ENCODE results near the gene PPP4R1. TPM values are rescaled to one million over a fixed set of nuclear protein-coding genes. Genes with fewer than 3 reads are reported as not detected.

PPP4R1 gene
- total and polyA plus RNA-seq, 2 of the 4 experiments (the other 2 are of a cell fraction), result 80.6 to 123 TPM

- no TSS peak for BruUV-seq (replicated peaks)
- Histone ChIP-seq H3K4me2 (ENCODE audit: low read depth, low read length) (peak overlapping the region; percentile 64; the same call in 1 of the 2 replicates), H4K91ac (ENCODE audit: insufficient read depth, low read depth, low read length) (peak overlapping the region; percentile 73), H3K4me1 (ENCODE audit: control insufficient read depth, insufficient read depth, low read length) (peaks cover 12% of the 10 kb centered on the region), H2BK120ac (ENCODE audit: low read depth, low read length) (peak overlapping the region; percentile 87), H3K14ac (replicated peaks; ENCODE audit: low read depth, low read length) (peak overlapping the region; percentile 6; the same call in 1 of the 2 replicates), H2BK5ac (ENCODE audit: low read depth, low read length, poor library complexity, severe bottlenecking) (peak overlapping the region; percentile 69), H2AK9ac (replicated peaks; ENCODE audit: low read depth, low read length, poor library complexity) (no peak overlapping the region), H4K20me1 (ENCODE audit: insufficient read depth, low read length) (peaks cover 4% of the 10 kb centered on the region; the same call in 1 of the 2 replicates), H3K27ac (ENCODE audit: insufficient read depth, low read length) (peak overlapping the region; percentile 83), H2AK5ac (ENCODE audit: low read depth, low read length) (peak overlapping the region; percentile 46; the same call in 1 of the 2 replicates), H3K27me3 (ENCODE audit: control insufficient read depth, insufficient read depth, low read length) (no peaks in the 10 kb centered on the region), H3K79me1 (ENCODE audit: low read depth in 1 of 2, low read length in 2 of 2) (peaks cover 13 to 17% of the 10 kb centered on the region in 2 experiments; a peak in 3 of 4 replicates), H4K8ac (ENCODE audit: low read depth in 2 of 2, low read length in 2 of 2) (peak overlapping the region; percentile 23 to 68), H2BK15ac (ENCODE audit: low read depth, low read length) (peak overlapping the region; percentile 46; the same call in 2 of the 3 replicates), H3K18ac (ENCODE audit: low read depth, low read length) (peak overlapping the region; percentile 4; the same call in 1 of the 2 replicates), H2BK20ac (ENCODE audit: low read depth, low read length) (peak overlapping the region; percentile 93; the same call in 1 of the 2 replicates), H3K9me1 (ENCODE audit: insufficient read depth, low read length) (peaks cover 7% of the 10 kb centered on the region; the same call in 1 of the 2 replicates), H3K4ac (ENCODE audit: low read depth, low read length) (peak overlapping the region; percentile 67; the same call in 1 of the 2 replicates), H4K5ac (ENCODE audit: low read depth, low read length) (no peak overlapping the region), H3K4me3 (ENCODE audit: insufficient read depth, low read depth, low read length) (no peak overlapping the region; the same call in 1 of the 2 replicates), H3K36me3 (ENCODE audit: control insufficient read depth, insufficient read depth, low read length) (no peaks in the 10 kb centered on the region), H3K9me3 (ENCODE audit: control insufficient read depth, insufficient read depth, low read length) (no peaks in the 10 kb centered on the region), H3K56ac (ENCODE audit: extremely low read depth, insufficient read depth, low read length) (peak overlapping the region; percentile 58), H2AFZ (replicated peaks; ENCODE audit: low read length, poor library complexity) (peak overlapping the region; percentile 62), H3K9ac (ENCODE audit: low read depth, low read length) (peak overlapping the region; percentile 64; the same call in 1 of the 2 replicates), H3K23ac (ENCODE audit: low read depth, low read length) (peak overlapping the region; percentile 90; the same call in 1 of the 2 replicates)
- DNase-seq, result no peak
- CTCF ChIA-PET, result interaction anchor here (0.6 to 1.8 kb wide), 2 partner anchors 44 to 47 kb away, joined by 4 to 6 read pairs; no protein-coding TSS in a partner anchor
- in situ Hi-C loops (cut with MboI; ENCODE audit: low sequenced_read_pairs), result no loop called here
- no CpG with 5 or more reads among the region's 3 CpGs for WGBS, 2 experiments (ENCODE audit: extremely low coverage in 2 of 2, insufficient read length in 1 of 2)
- POLR2A ChIA-PET (ENCODE audit: unreplicated experiment), result no interaction called here
- intact Hi-C loops (cut with micrococcal nuclease), result no loop called here
- dilution Hi-C loops (cut with HindIII; ENCODE audit: low sequenced_read_pairs, unreplicated experiment), result no loop called here
- peak; percentile 7; the same call in 1 of the 2 replicates for ATAC-seq (ENCODE audit: low read depth)
- no peak for TF ChIP-seq MAFK (IDR thresholded peaks at IDR 0.05; ENCODE audit: low read depth, low read length)
- no peak for TF ChIP-seq FOS (IDR thresholded peaks at IDR 0.05; ENCODE audit: low read depth, low read length)
- TF ChIP-seq BHLHE40 (IDR thresholded peaks at IDR 0.05; ENCODE audit: low read depth, low read length), result no peak
- TF ChIP-seq RFX5 (IDR thresholded peaks at IDR 0.05; ENCODE audit: low read depth, low read length), result no peak
- no peak for TF ChIP-seq USF2 (IDR thresholded peaks at IDR 0.05; ENCODE audit: low read depth, low read length)
- TF ChIP-seq RCOR1 (IDR thresholded peaks at IDR 0.05; ENCODE audit: insufficient replicate concordance, low read length), result no peak
- no peak for TF ChIP-seq SMC3 (IDR thresholded peaks at IDR 0.05; ENCODE audit: low read depth, low read length)
Measured at GRCh38 chr18:9619056-9619455, 4.7 kb upstream of the PPP4R1 start.
